ENCODE measurements around the gene STK32B. TPM values are rescaled to one million over a fixed set of nuclear protein-coding genes. Genes with fewer than 3 reads are reported as not detected.

The STK32B gene
- total and polyA plus RNA-seq, 2 experiments from 2014 or later, result 0.71 to 2.3 TPM

DNA sequence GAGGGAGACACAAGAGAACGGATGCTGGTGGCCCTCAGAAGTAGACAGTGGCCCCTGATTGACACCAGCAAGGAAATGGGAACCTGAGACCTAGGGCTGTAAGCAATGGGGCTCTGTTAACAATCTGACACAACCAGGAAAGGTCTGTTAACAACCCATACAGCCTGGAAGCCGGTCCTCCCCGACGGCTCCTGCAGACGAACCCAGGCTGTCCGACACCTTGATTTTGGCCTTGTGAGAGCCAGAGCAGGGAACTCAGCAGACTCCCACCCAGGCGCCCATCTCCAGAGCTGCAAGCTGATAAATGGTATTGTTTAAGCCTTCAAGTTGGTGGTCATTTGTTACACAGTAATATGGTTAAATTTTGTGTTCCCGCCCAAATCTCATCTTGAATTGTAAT lies 21.8 kb upstream of the STK32B start:
- Histone ChIP-seq H3K79me2 (replicated peaks; ENCODE audit: insufficient read depth) (no peaks in the 10 kb centered on the region), H3K9me2 (ENCODE audit: insufficient read depth) (no peaks in the 10 kb centered on the region), H3K36me3 (ENCODE audit: insufficient read depth) (no peaks in the 10 kb centered on the region), H3F3A (replicated peaks; ENCODE audit: low read depth) (no peaks in the 10 kb centered on the region), H4K20me1 (replicated peaks; ENCODE audit: insufficient read depth) (no peaks in the 10 kb centered on the region), H3K4me3 (no peak overlapping the region), H3K4me2 (no peak overlapping the region), H2AFZ (no peak overlapping the region), H3K4me1 (ENCODE audit: insufficient read depth) (no peaks in the 10 kb centered on the region), H3K27me3 (ENCODE audit: insufficient read depth) (no peaks in the 10 kb centered on the region), H3K27ac (ENCODE audit: low read depth) (no peak overlapping the region)
- TF ChIP-seq ZNF331 (CRISPR knock-in tag; IDR thresholded peaks at IDR 0.05; ENCODE audit: low read depth) (no peak), EZH2 (IDR thresholded peaks at IDR 0.05; ENCODE audit: low read depth, unreplicated experiment) (no peak), ZNF114 (CRISPR knock-in tag; IDR thresholded peaks at IDR 0.05) (no peak), JUNB (IDR thresholded peaks at IDR 0.05; ENCODE audit: unreplicated experiment) (no peak)
- no peaks in the 10 kb centered on the region for H3K27me3 Mint-ChIP-seq (ENCODE audit: insufficient read depth, low read depth, poor library complexity)
- H3K27ac Mint-ChIP-seq, result no peak overlapping the region
- H3K9me3 Mint-ChIP-seq, result no peaks in the 10 kb centered on the region
- ATAC-seq (no peak), DNase-seq (ENCODE audit: low spot score) (no peak)
- peaks cover 2% of the 10 kb centered on the region; the same call in 1 of the 3 replicates for H3K4me1 Mint-ChIP-seq
- H3K4me3 Mint-ChIP-seq, result no peak overlapping the region
- H3K36me3 Mint-ChIP-seq (ENCODE audit: low read depth), result no peaks in the 10 kb centered on the region; the same call in 2 of the 3 replicates

DNA sequence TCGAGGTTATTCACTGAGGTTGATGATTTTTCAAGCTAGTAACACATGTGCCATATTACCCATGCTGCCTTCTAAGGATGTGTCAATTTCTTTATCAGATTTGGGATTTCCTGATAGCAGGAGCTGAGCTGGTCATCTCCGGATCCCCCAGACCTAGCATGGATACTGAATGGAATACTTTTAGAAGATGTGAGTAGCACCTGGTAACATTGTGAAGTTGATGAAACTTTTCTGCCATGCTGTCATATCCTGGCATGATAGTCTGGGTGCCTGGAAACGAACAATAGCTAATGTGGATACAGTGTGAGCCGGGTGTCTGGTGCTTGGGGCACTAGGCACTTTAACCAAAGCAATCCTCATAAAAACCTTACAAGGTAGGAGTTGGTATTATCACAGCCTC lies 21.1 kb upstream of the STK32B start:
- Histone ChIP-seq H3K27ac (ENCODE audit: low read depth) (no peak overlapping the region), H3K4me1 (ENCODE audit: insufficient read depth) (no peaks in the 10 kb centered on the region), H2AFZ (no peak overlapping the region), H3K4me3 (no peak overlapping the region), H3K4me2 (no peak overlapping the region), H3K36me3 (ENCODE audit: insufficient read depth) (no peaks in the 10 kb centered on the region), H3K27me3 (ENCODE audit: insufficient read depth) (no peaks in the 10 kb centered on the region), H3F3A (replicated peaks; ENCODE audit: low read depth) (no peaks in the 10 kb centered on the region), H3K79me2 (replicated peaks; ENCODE audit: insufficient read depth) (no peaks in the 10 kb centered on the region), H3K9me2 (ENCODE audit: insufficient read depth) (no peaks in the 10 kb centered on the region), H4K20me1 (replicated peaks; ENCODE audit: insufficient read depth) (no peaks in the 10 kb centered on the region)
- no peaks in the 10 kb centered on the region; the same call in 2 of the 3 replicates for H3K36me3 Mint-ChIP-seq (ENCODE audit: low read depth)
- no peak for DNase-seq (ENCODE audit: low spot score)
- no peaks in the 10 kb centered on the region for H3K27me3 Mint-ChIP-seq (ENCODE audit: insufficient read depth, low read depth, poor library complexity)
- no peak overlapping the region for H3K27ac Mint-ChIP-seq
- H3K9me3 Mint-ChIP-seq, result no peaks in the 10 kb centered on the region
- ATAC-seq, result no peak
- H3K4me1 Mint-ChIP-seq, result peaks cover 2% of the 10 kb centered on the region; the same call in 1 of the 3 replicates
- no peak overlapping the region for H3K4me3 Mint-ChIP-seq
- TF ChIP-seq POLR2AphosphoS5 (IDR thresholded peaks at IDR 0.05; ENCODE audit: low read depth), result no peak
- TF ChIP-seq EZH2 (IDR thresholded peaks at IDR 0.05; ENCODE audit: low read depth, unreplicated experiment), result no peak
- TF ChIP-seq NANOG (IDR thresholded peaks at IDR 0.05; ENCODE audit: borderline replicate concordance), result no peak
- TF ChIP-seq JUNB (IDR thresholded peaks at IDR 0.05; ENCODE audit: unreplicated experiment), result no peak
- TF ChIP-seq, protein P1, sequence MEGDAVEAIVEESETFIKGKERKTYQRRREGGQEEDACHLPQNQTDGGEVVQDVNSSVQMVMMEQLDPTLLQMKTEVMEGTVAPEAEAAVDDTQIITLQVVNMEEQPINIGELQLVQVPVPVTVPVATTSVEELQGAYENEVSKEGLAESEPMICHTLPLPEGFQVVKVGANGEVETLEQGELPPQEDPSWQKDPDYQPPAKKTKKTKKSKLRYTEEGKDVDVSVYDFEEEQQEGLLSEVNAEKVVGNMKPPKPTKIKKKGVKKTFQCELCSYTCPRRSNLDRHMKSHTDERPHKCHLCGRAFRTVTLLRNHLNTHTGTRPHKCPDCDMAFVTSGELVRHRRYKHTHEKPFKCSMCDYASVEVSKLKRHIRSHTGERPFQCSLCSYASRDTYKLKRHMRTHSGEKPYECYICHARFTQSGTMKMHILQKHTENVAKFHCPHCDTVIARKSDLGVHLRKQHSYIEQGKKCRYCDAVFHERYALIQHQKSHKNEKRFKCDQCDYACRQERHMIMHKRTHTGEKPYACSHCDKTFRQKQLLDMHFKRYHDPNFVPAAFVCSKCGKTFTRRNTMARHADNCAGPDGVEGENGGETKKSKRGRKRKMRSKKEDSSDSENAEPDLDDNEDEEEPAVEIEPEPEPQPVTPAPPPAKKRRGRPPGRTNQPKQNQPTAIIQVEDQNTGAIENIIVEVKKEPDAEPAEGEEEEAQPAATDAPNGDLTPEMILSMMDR (conservative IDR thresholded peaks at IDR 0.05; ENCODE audit: low read depth in 2 of 2), result no peak
- TF ChIP-seq EZH2phosphoT487 (IDR thresholded peaks at IDR 0.05; ENCODE audit: unreplicated experiment), result no peak
- TF ChIP-seq CREB1 (CRISPR knock-in tag; IDR thresholded peaks at IDR 0.05; ENCODE audit: low read depth), result no peak
- no peak for TF ChIP-seq STAT1 (IDR thresholded peaks at IDR 0.05; ENCODE audit: unreplicated experiment)
- TF ChIP-seq, protein P2, sequence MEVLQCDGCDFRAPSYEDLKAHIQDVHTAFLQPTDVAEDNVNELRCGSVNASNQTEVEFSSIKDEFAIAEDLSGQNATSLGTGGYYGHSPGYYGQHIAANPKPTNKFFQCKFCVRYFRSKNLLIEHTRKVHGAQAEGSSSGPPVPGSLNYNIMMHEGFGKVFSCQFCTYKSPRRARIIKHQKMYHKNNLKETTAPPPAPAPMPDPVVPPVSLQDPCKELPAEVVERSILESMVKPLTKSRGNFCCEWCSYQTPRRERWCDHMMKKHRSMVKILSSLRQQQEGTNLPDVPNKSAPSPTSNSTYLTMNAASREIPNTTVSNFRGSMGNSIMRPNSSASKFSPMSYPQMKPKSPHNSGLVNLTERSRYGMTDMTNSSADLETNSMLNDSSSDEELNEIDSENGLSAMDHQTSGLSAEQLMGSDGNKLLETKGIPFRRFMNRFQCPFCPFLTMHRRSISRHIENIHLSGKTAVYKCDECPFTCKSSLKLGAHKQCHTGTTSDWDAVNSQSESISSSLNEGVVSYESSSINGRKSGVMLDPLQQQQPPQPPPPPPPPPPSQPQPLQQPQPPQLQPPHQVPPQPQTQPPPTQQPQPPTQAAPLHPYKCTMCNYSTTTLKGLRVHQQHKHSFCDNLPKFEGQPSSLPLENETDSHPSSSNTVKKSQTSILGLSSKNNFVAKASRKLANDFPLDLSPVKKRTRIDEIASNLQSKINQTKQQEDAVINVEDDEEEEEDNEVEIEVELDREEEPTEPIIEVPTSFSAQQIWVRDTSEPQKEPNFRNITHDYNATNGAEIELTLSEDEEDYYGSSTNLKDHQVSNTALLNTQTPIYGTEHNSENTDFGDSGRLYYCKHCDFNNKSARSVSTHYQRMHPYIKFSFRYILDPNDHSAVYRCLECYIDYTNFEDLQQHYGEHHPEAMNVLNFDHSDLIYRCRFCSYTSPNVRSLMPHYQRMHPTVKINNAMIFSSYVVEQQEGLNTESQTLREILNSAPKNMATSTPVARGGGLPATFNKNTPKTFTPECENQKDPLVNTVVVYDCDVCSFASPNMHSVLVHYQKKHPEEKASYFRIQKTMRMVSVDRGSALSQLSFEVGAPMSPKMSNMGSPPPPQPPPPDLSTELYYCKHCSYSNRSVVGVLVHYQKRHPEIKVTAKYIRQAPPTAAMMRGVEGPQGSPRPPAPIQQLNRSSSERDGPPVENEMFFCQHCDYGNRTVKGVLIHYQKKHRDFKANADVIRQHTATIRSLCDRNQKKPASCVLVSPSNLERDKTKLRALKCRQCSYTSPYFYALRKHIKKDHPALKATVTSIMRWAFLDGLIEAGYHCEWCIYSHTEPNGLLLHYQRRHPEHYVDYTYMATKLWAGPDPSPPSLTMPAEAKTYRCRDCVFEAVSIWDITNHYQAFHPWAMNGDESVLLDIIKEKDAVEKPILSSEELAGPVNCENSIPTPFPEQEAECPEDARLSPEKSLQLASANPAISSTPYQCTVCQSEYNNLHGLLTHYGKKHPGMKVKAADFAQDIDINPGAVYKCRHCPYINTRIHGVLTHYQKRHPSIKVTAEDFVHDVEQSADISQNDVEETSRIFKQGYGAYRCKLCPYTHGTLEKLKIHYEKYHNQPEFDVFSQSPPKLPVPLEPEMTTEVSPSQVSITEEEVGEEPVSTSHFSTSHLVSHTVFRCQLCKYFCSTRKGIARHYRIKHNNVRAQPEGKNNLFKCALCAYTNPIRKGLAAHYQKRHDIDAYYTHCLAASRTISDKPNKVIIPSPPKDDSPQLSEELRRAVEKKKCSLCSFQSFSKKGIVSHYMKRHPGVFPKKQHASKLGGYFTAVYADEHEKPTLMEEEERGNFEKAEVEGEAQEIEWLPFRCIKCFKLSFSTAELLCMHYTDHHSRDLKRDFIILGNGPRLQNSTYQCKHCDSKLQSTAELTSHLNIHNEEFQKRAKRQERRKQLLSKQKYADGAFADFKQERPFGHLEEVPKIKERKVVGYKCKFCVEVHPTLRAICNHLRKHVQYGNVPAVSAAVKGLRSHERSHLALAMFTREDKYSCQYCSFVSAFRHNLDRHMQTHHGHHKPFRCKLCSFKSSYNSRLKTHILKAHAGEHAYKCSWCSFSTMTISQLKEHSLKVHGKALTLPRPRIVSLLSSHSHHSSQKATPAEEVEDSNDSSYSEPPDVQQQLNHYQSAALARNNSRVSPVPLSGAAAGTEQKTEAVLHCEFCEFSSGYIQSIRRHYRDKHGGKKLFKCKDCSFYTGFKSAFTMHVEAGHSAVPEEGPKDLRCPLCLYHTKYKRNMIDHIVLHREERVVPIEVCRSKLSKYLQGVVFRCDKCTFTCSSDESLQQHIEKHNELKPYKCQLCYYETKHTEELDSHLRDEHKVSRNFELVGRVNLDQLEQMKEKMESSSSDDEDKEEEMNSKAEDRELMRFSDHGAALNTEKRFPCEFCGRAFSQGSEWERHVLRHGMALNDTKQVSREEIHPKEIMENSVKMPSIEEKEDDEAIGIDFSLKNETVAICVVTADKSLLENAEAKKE (CRISPR knock-in tag; IDR thresholded peaks at IDR 0.05), result no peak
